Transverse colon (tissue), 4 donors: ENCODE measurements around the gene CRTAP.

Experiments used
- CTCF ChIP-seq, 5 experiments: fragments of 200-600 bp in 3 of 5; fragments of 450-650 bp in 2 of 5; sonication (generic) in 3 of 5; IDR thresholded peaks; 1 replicate in 2 of 5; 2 replicates in 3 of 5; pipeline ENCODE4 v1.5.1; 2016 to 2017; ENCODE audit warnings: antibody characterized with exemption in 5 of 5, inconsistent platforms in 3 of 5, mild to moderate bottlenecking in 2 of 5, moderate library complexity in 1 of 5
- EP300 ChIP-seq: sonication (generic); formaldehyde crosslinking; IDR thresholded peaks from one replicate; pipeline ENCODE4 v1.6.1; 2017; ENCODE audit warnings: antibody characterized with exemption, low read depth
- POLR2A ChIP-seq: fragments of 450-650 bp; IDR thresholded peaks from one replicate; pipeline ENCODE4 v1.6.1; 2016; ENCODE audit warnings: antibody characterized with exemption, mild to moderate bottlenecking, moderate library complexity
- POLR2AphosphoS5 ChIP-seq, 3 donors: sonication (generic); formaldehyde crosslinking; IDR thresholded peaks; one replicate each; pipeline ENCODE4 v1.6.1; 2016; ENCODE audit warnings: antibody characterized with exemption in 3 of 3

- TF ChIP-seq CTCF (IDR thresholded peaks at IDR 0.05) (no peak), POLR2A (no peak), POLR2AphosphoS5 (IDR thresholded peaks at IDR 0.05) (no peak), EP300 (no peak)
Observed at GRCh38 chr3:33117461-33117860, 3.6 kb downstream of the CRTAP start.
